GM23338 (cell line): ENCODE measurements around the gene SULT1B1. TPM values are rescaled to one million over a fixed set of nuclear protein-coding genes. Genes with fewer than 3 reads are reported as not detected.
"Not testable (repeated sequence)": the region's sequence is repeated elsewhere in the genome, so short reads cannot be mapped to it uniquely, and the experiment has no call there.

Experiments used
- ATAC-seq: fragments of 200-7000 bp; cut with Tn5 transposase; 3 replicates; pipeline ENCODE4 v1.9.1; 2020
- DNase-seq: peaks from one replicate; pipeline ENCODE4 v3.0.0-alpha.2; 2015; ENCODE audit warnings: low spot score
- H2AFZ ChIP-seq: fragments of 200-600 bp; sonication (generic); 2 replicates; pipeline ENCODE4 v1.8.0; 2016; ENCODE audit warnings: antibody characterized with exemption, mild to moderate bottlenecking, moderate library complexity
- H3F3A ChIP-seq: fragments of 200-600 bp; sonication (generic); replicated peaks from 2 replicates; pipeline ENCODE4 v1.8.0; 2017; ENCODE audit warnings: antibody characterized with exemption, mixed run types, low read depth
- H3K27ac ChIP-seq: fragments of 200-600 bp; sonication (generic); 2 replicates; pipeline ENCODE4 v1.6.1; 2016; ENCODE audit warnings: low read depth
- H3K27me3 ChIP-seq: fragments of 200-600 bp; sonication (generic); 2 replicates; pipeline ENCODE4 v1.8.0; 2016; ENCODE audit warnings: mild to moderate bottlenecking, mixed run types, moderate library complexity; ENCODE audit not compliant: insufficient read depth
- H3K36me3 ChIP-seq: fragments of 200-600 bp; sonication (generic); 2 replicates; pipeline ENCODE4 v1.8.0; 2016; ENCODE audit warnings: mild to moderate bottlenecking; ENCODE audit not compliant: insufficient read depth
- H3K4me1 ChIP-seq: fragments of 200-600 bp; sonication (generic); 2 replicates; pipeline ENCODE4 v1.8.0; 2016; ENCODE audit warnings: mild to moderate bottlenecking, moderate library complexity; ENCODE audit not compliant: insufficient read depth
- H3K4me2 ChIP-seq: fragments of 200-600 bp; sonication (generic); 2 replicates; pipeline ENCODE4 v1.7.1; 2017; ENCODE audit warnings: mixed run types
- H3K4me3 ChIP-seq: fragments of 200-600 bp; sonication (generic); 2 replicates; pipeline ENCODE4 v1.6.1; 2016; ENCODE audit warnings: mixed run types
- H3K79me2 ChIP-seq: fragments of 200-600 bp; sonication (generic); replicated peaks from 2 replicates; pipeline ENCODE4 v1.8.0; 2017; ENCODE audit warnings: mild to moderate bottlenecking; ENCODE audit not compliant: insufficient read depth
- H3K9me2 ChIP-seq: fragments of 200-600 bp; sonication (generic); 2 replicates; pipeline ENCODE4 v1.8.0; 2017; ENCODE audit not compliant: insufficient read depth
- H4K20me1 ChIP-seq: fragments of 200-600 bp; sonication (generic); replicated peaks from 2 replicates; pipeline ENCODE4 v1.8.0; 2017; ENCODE audit warnings: mild to moderate bottlenecking; ENCODE audit not compliant: insufficient read depth
- H3K27ac Mint-ChIP-seq: 2 replicates; pipeline ENCODE4 v1.8.0; 2020; ENCODE audit warnings: inconsistent platforms, mild to moderate bottlenecking, moderate library complexity, mixed read lengths
- H3K27me3 Mint-ChIP-seq: 3 replicates; pipeline ENCODE4 v1.8.0; 2022; ENCODE audit warnings: low read depth, mild to moderate bottlenecking, moderate library complexity, mixed read lengths, inconsistent platforms; ENCODE audit not compliant: insufficient read depth, poor library complexity
- H3K36me3 Mint-ChIP-seq: 3 replicates; pipeline ENCODE4 v1.8.0; 2021; ENCODE audit warnings: low read depth, mild to moderate bottlenecking, inconsistent platforms, moderate library complexity, mixed read lengths
- H3K4me1 Mint-ChIP-seq: 3 replicates; pipeline ENCODE4 v1.8.0; 2020; ENCODE audit warnings: mild to moderate bottlenecking, inconsistent platforms, mixed read lengths
- H3K4me3 Mint-ChIP-seq: 3 replicates; pipeline ENCODE4 v1.8.0; 2021; ENCODE audit warnings: moderate library complexity, mild to moderate bottlenecking, inconsistent platforms, mixed read lengths
- H3K9me3 Mint-ChIP-seq: 3 replicates; pipeline ENCODE4 v1.8.0; 2020; ENCODE audit warnings: moderate library complexity, mild to moderate bottlenecking, inconsistent platforms, mixed read lengths
- ETS1 ChIP-seq: IDR thresholded peaks from 2 replicates; pipeline ENCODE4 v1.6.1; 2016; ENCODE audit warnings: antibody characterized with exemption
- EZH2phosphoT487 ChIP-seq: fragments of 200-600 bp; sonication (generic); IDR thresholded peaks from one replicate; pipeline ENCODE4 v1.8.1; 2018; ENCODE audit warnings: antibody characterized with exemption; ENCODE audit not compliant: unreplicated experiment
- NANOG ChIP-seq: IDR thresholded peaks from 2 replicates; pipeline ENCODE4 v1.6.1; 2016; ENCODE audit warnings: antibody characterized with exemption, borderline replicate concordance
- ZNF114 ChIP-seq: fragments of 250-450 bp; sonication (Bioruptor Pico); IDR thresholded peaks from 2 replicates; pipeline ENCODE4 v1.5.0; 2020; ENCODE audit warnings: mild to moderate bottlenecking, moderate library complexity
- ZNF331 ChIP-seq: fragments of 250-450 bp; sonication (Bioruptor Pico); IDR thresholded peaks from 2 replicates; pipeline ENCODE4 v1.5.0; 2020; ENCODE audit warnings: low read depth, mild to moderate bottlenecking, moderate library complexity
- ZNF462 ChIP-seq: fragments of 250-450 bp; sonication (Bioruptor Pico); IDR thresholded peaks from 2 replicates; pipeline ENCODE4 v1.5.0; 2020; ENCODE audit warnings: mild to moderate bottlenecking, moderate library complexity
- polyA plus RNA-seq: library from polyadenylated mRNA; unstranded; fragments of >200 nt; fragmentation: Nextera tagmentation; extraction: Ambion mirVana; gene quantifications from 2 replicates; pipeline ENCODE4 v1.2.1, GENCODE V29; 2016
- total RNA-seq: library from RNA; depleted of rRNA; stranded (reverse); fragments of >200 nt; shearing (Covaris generic); gene quantifications from 2 replicates; pipeline ENCODE4 v1.2.3, GENCODE V29; 2014

Gene SULT1B1
- total and polyA plus RNA-seq, 2 experiments from 2014 or later: not detected

GRCh38 chr4:69773484-69773883 lies 13.1 kb upstream of the SULT1B1 start:
- DNase-seq (no peak), ATAC-seq (no peak)
- Mint-ChIP-seq H3K9me3 (no peaks in the 10 kb centered on the region), H3K27ac (no peak overlapping the region), H3K36me3 (no peaks in the 10 kb centered on the region), H3K4me3 (no peak overlapping the region), H3K27me3 (peaks cover 6% of the 10 kb centered on the region), H3K4me1 (peaks cover 9% of the 10 kb centered on the region; the same call in 2 of the 3 replicates)
- H3K79me2 ChIP-seq: no peaks in the 10 kb centered on the region
- H3K9me2 ChIP-seq: peaks cover 3% of the 10 kb centered on the region; the same call in 1 of the 2 replicates
- no peak overlapping the region for H3K4me3 ChIP-seq
- no peaks in the 10 kb centered on the region for H4K20me1 ChIP-seq
- H3K4me2 ChIP-seq: no peak overlapping the region
- H2AFZ ChIP-seq: no peak overlapping the region
- H3F3A ChIP-seq: no peaks in the 10 kb centered on the region
- H3K27me3 ChIP-seq: no peaks in the 10 kb centered on the region
- no peaks in the 10 kb centered on the region for H3K36me3 ChIP-seq
- H3K27ac ChIP-seq: no peak overlapping the region
- peaks cover 6% of the 10 kb centered on the region; the same call in 1 of the 2 replicates for H3K4me1 ChIP-seq
- TF ChIP-seq ETS1 (no peak), ZNF331 (CRISPR knock-in tag) (no peak), NANOG (no peak), EZH2phosphoT487 (no peak), ZNF114 (CRISPR knock-in tag) (no peak), ZNF462 (no peak)

DNA sequence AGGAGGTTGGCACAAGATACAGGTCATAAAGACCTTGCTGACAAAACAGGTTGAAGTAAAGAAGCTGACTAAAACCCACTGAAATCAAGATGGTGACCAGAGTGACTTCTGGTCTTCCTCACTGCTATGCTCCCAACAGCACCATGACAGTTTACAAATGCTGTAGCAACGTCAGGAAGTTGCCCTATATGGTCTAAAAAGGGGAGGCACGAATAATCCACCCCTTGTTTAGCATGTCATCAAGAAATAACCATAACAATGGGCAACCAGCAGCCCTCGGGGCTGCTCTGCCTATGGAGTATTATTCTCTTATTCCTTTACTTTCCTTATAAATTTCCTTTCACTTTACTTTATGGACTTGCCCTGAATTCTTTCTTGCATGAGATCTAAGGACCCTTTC lies 8.1 kb upstream of the SULT1B1 start:
- not testable (repeated sequence) for ATAC-seq, H3K36me3 ChIP-seq, H3K36me3 Mint-ChIP-seq, H3K79me2 ChIP-seq, H3K4me1 Mint-ChIP-seq, H3K4me3 Mint-ChIP-seq, H3K4me3 ChIP-seq, H3K27ac Mint-ChIP-seq, H3F3A ChIP-seq, H3K27ac ChIP-seq, H3K27me3 ChIP-seq, H2AFZ ChIP-seq, H3K9me3 Mint-ChIP-seq, H4K20me1 ChIP-seq, H3K27me3 Mint-ChIP-seq
- Histone ChIP-seq H3K4me2 (peak overlapping the region; percentile 49; the same call in 1 of the 2 replicates), H3K4me1 (peaks cover 11% of the 10 kb centered on the region), H3K9me2 (peaks cover 11% of the 10 kb centered on the region; the same call in 1 of the 2 replicates)
- peak; percentile 24 for DNase-seq
